WTC11 (cell line): ENCODE measurements around the gene ZNF547. TPM values are rescaled to one million over a fixed set of nuclear protein-coding genes. Genes with fewer than 3 reads are reported as not detected.

Experiments
- ATAC-seq: fragments of 200-7000 bp; cut with Tn5 transposase; 2 replicates; pipeline ENCODE4 v1.10.0; 2021; ENCODE audit warnings: mild to moderate bottlenecking, moderate library complexity
- CTCF ChIA-PET: fragments of 300-600 bp; sonication (Branson Sonifier 250); formaldehyde crosslinking; loops from one replicate; lab custom pipeline; 2021; ENCODE audit warnings: antibody characterized with exemption; lab: Charles Lee
- POLR2A ChIA-PET: fragments of 350-600 bp; sonication (Branson Sonifier 250); formaldehyde crosslinking; loops from one replicate; lab custom pipeline; 2021; ENCODE audit warnings: antibody characterized with exemption; lab: Charles Lee
- DNase-seq: peaks from one replicate; pipeline ENCODE4 v3.0.0; 2021; ENCODE audit warnings: low spot score
- H3K27ac Mint-ChIP-seq: 2 replicates; pipeline ENCODE4 v1.8.0; 2021; ENCODE audit warnings: mixed read lengths
- H3K27me3 Mint-ChIP-seq: 2 replicates; pipeline ENCODE4 v1.8.0; 2021; ENCODE audit warnings: low read depth, mild to moderate bottlenecking, moderate library complexity, mixed read lengths
- H3K36me3 Mint-ChIP-seq: 2 replicates; pipeline ENCODE4 v1.8.0; 2021; ENCODE audit warnings: mixed read lengths
- H3K4me1 Mint-ChIP-seq: 2 replicates; pipeline ENCODE4 v1.8.0; 2022; ENCODE audit warnings: mixed read lengths
- H3K4me3 Mint-ChIP-seq: 2 replicates; pipeline ENCODE4 v1.8.0; 2021; ENCODE audit warnings: mild to moderate bottlenecking, moderate library complexity, mixed read lengths
- H3K9me3 Mint-ChIP-seq: 2 replicates; pipeline ENCODE4 v1.8.0; 2021; ENCODE audit warnings: mixed read lengths
- CREM ChIP-seq: sonication (generic); formaldehyde crosslinking; IDR thresholded peaks from 2 replicates; pipeline ENCODE4 v1.8.1; 2022; ENCODE audit warnings: mild to moderate bottlenecking, missing genetic modification reagents, moderate library complexity
- ETV6 ChIP-seq: sonication (generic); formaldehyde crosslinking; IDR thresholded peaks from 2 replicates; pipeline ENCODE4 v1.8.1; 2022; ENCODE audit warnings: mild to moderate bottlenecking, missing genetic modification reagents
- FOXK1 ChIP-seq: sonication (generic); formaldehyde crosslinking; IDR thresholded peaks from 2 replicates; pipeline ENCODE4 v1.8.0; 2022; ENCODE audit warnings: mild to moderate bottlenecking, moderate library complexity, missing genetic modification reagents
- FOXP1 ChIP-seq: sonication (generic); formaldehyde crosslinking; IDR thresholded peaks from 2 replicates; pipeline ENCODE4 v1.8.0; 2022; ENCODE audit warnings: missing genetic modification reagents, mild to moderate bottlenecking, moderate library complexity, borderline replicate concordance
- GTF2I ChIP-seq: fragments of 250-450 bp; sonication (Bioruptor Pico); conservative IDR thresholded peaks from 2 replicates; pipeline ENCODE4 v1.4.0; 2021; ENCODE audit warnings: mild to moderate bottlenecking
- KAT7 ChIP-seq: sonication (generic); formaldehyde crosslinking; IDR thresholded peaks from 2 replicates; pipeline ENCODE4 v1.8.1; 2023; ENCODE audit warnings: missing genetic modification reagents, mild to moderate bottlenecking, borderline replicate concordance
- NR1H2 ChIP-seq: sonication (generic); formaldehyde crosslinking; IDR thresholded peaks from 2 replicates; pipeline ENCODE4 v1.9.0; 2021; ENCODE audit warnings: mild to moderate bottlenecking, moderate library complexity, missing genetic modification reagents
- NR2C2 ChIP-seq: sonication (generic); formaldehyde crosslinking; IDR thresholded peaks from 2 replicates; pipeline ENCODE4 v1.8.0; 2022; ENCODE audit warnings: mild to moderate bottlenecking, missing genetic modification reagents
- PRRX2 ChIP-seq: fragments of 250-450 bp; sonication (Bioruptor Pico); IDR thresholded peaks from 2 replicates; pipeline ENCODE4 v1.8.0; 2021; ENCODE audit warnings: mild to moderate bottlenecking
- SMAD3 ChIP-seq: sonication (generic); formaldehyde crosslinking; IDR thresholded peaks from 2 replicates; pipeline ENCODE4 v1.8.0; 2022; ENCODE audit warnings: missing genetic modification reagents, mild to moderate bottlenecking, borderline replicate concordance
- SP1 ChIP-seq: sonication (generic); formaldehyde crosslinking; conservative IDR thresholded peaks from 2 replicates; pipeline ENCODE4 v1.8.1; 2022; ENCODE audit warnings: missing genetic modification reagents
- STAT6 ChIP-seq: sonication (generic); formaldehyde crosslinking; conservative IDR thresholded peaks from 2 replicates; pipeline ENCODE4 v1.8.1; 2023; ENCODE audit warnings: mild to moderate bottlenecking, low read depth, missing genetic modification reagents, moderate library complexity
- TP53 ChIP-seq: sonication (generic); formaldehyde crosslinking; IDR thresholded peaks from 2 replicates; pipeline ENCODE4 v1.8.1; 2023; ENCODE audit warnings: mild to moderate bottlenecking, missing genetic modification reagents
- USF2 ChIP-seq: sonication (generic); formaldehyde crosslinking; IDR thresholded peaks from 2 replicates; pipeline ENCODE4 v1.8.1; 2023; ENCODE audit warnings: mild to moderate bottlenecking, missing genetic modification reagents, moderate library complexity
- ZNF138 ChIP-seq: sonication (generic); formaldehyde crosslinking; conservative IDR thresholded peaks from 2 replicates; pipeline ENCODE4 v1.8.1; 2022; ENCODE audit warnings: mild to moderate bottlenecking, moderate library complexity, missing genetic modification reagents
- ZNF263 ChIP-seq: sonication (generic); formaldehyde crosslinking; IDR thresholded peaks from 2 replicates; pipeline ENCODE4 v1.8.1; 2022; ENCODE audit warnings: low read depth, mild to moderate bottlenecking, moderate library complexity, missing genetic modification reagents
- total RNA-seq: library from RNA; stranded (reverse); gene quantifications from 3 replicates; pipeline ENCODE4 v1.2.3, GENCODE V29; 2021
- TF ChIP-seq, protein P1 (sequence below): fragments of 250-450 bp; sonication (Bioruptor Pico); IDR thresholded peaks from 2 replicates; pipeline ENCODE4 v2.1.2; 2022; ENCODE audit warnings: mild to moderate bottlenecking, moderate library complexity
- TF ChIP-seq, protein P2 (sequence below): fragments of 250-450 bp; sonication (Bioruptor Pico); IDR thresholded peaks from 2 replicates; pipeline ENCODE4 v1.9.0; 2021; ENCODE audit warnings: mild to moderate bottlenecking
- TF ChIP-seq, protein P3 (sequence below): sonication (generic); formaldehyde crosslinking; IDR thresholded peaks from 2 replicates; pipeline ENCODE4 v1.8.0; 2022; ENCODE audit warnings: mild to moderate bottlenecking, missing genetic modification reagents
- TF ChIP-seq, protein P4 (sequence below): sonication (generic); formaldehyde crosslinking; IDR thresholded peaks from 2 replicates; pipeline ENCODE4 v1.8.0; 2022; ENCODE audit warnings: mild to moderate bottlenecking, missing genetic modification reagents
- TF ChIP-seq, protein P5 (sequence below): sonication (generic); formaldehyde crosslinking; IDR thresholded peaks from 2 replicates; pipeline ENCODE4 v1.8.0; 2022; ENCODE audit warnings: mild to moderate bottlenecking, missing genetic modification reagents

ZNF547 gene
- total RNA-seq, 1 experiment from 2014 or later, result 2.3 TPM

GRCh38 chr19:57350877-57351805 is 12.2 kb upstream of the ZNF547 start, which contains the start of gene ZNF304 (continued):
- TF ChIP-seq, protein P1, sequence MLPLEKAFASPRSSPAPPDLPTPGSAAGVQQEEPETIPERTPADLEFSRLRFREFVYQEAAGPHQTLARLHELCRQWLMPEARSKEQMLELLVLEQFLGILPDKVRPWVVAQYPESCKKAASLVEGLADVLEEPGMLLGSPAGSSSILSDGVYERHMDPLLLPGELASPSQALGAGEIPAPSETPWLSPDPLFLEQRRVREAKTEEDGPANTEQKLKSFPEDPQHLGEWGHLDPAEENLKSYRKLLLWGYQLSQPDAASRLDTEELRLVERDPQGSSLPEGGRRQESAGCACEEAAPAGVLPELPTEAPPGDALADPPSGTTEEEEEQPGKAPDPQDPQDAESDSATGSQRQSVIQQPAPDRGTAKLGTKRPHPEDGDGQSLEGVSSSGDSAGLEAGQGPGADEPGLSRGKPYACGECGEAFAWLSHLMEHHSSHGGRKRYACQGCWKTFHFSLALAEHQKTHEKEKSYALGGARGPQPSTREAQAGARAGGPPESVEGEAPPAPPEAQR (CRISPR knock-in tag), result no peak
- no peak for TF ChIP-seq NR2C2
- peak; percentile 88 for TF ChIP-seq SP1 (CRISPR knock-in tag)
- TF ChIP-seq, protein P2, sequence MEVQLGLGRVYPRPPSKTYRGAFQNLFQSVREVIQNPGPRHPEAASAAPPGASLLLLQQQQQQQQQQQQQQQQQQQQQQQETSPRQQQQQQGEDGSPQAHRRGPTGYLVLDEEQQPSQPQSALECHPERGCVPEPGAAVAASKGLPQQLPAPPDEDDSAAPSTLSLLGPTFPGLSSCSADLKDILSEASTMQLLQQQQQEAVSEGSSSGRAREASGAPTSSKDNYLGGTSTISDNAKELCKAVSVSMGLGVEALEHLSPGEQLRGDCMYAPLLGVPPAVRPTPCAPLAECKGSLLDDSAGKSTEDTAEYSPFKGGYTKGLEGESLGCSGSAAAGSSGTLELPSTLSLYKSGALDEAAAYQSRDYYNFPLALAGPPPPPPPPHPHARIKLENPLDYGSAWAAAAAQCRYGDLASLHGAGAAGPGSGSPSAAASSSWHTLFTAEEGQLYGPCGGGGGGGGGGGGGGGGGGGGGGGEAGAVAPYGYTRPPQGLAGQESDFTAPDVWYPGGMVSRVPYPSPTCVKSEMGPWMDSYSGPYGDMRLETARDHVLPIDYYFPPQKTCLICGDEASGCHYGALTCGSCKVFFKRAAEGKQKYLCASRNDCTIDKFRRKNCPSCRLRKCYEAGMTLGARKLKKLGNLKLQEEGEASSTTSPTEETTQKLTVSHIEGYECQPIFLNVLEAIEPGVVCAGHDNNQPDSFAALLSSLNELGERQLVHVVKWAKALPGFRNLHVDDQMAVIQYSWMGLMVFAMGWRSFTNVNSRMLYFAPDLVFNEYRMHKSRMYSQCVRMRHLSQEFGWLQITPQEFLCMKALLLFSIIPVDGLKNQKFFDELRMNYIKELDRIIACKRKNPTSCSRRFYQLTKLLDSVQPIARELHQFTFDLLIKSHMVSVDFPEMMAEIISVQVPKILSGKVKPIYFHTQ (CRISPR knock-in tag), result no peak
- peak; percentile 97 for TF ChIP-seq CREM (CRISPR knock-in tag)
- TF ChIP-seq PRRX2, result no peak
- peak; percentile 67 for TF ChIP-seq FOXK1 (CRISPR knock-in tag)
- TF ChIP-seq, protein P3, sequence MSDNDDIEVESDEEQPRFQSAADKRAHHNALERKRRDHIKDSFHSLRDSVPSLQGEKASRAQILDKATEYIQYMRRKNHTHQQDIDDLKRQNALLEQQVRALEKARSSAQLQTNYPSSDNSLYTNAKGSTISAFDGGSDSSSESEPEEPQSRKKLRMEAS (CRISPR knock-in tag), result peak; percentile 58; the same call in 1 of the 2 replicates
- TF ChIP-seq, all 79 proteins: peak for 10

GRCh38 chr19:57351867-57352266 is 11.5 kb upstream of the ZNF547 start:
- ATAC-seq (no peak), DNase-seq (no peak)
- H3K27ac Mint-ChIP-seq, result peak overlapping the region; percentile 93
- CTCF ChIA-PET, result interaction anchor here (0.6 kb wide), 1 partner anchor 32 kb away, joined by 5 read pairs; the partner anchor contains the start of gene ZNF543
- peaks cover 20% of the 10 kb centered on the region for H3K4me1 Mint-ChIP-seq
- H3K27me3 Mint-ChIP-seq, result peaks cover 8% of the 10 kb centered on the region
- H3K36me3 Mint-ChIP-seq, result peaks cover 27% of the 10 kb centered on the region
- no peaks in the 10 kb centered on the region for H3K9me3 Mint-ChIP-seq
- peak overlapping the region; percentile 87 for H3K4me3 Mint-ChIP-seq
- POLR2A ChIA-PET, result no interaction called here
- TF ChIP-seq USF2 (CRISPR knock-in tag) (no peak), NR1H2 (CRISPR knock-in tag) (no peak), FOXP1 (CRISPR knock-in tag) (no peak), FOXK1 (CRISPR knock-in tag) (no peak), ZNF263 (CRISPR knock-in tag) (no peak), ZNF138 (CRISPR knock-in tag) (no peak), STAT6 (no peak), KAT7 (CRISPR knock-in tag) (no peak), ETV6 (no peak), SMAD3 (no peak), GTF2I (CRISPR knock-in tag) (no peak), CREM (CRISPR knock-in tag) (no peak), TP53 (CRISPR knock-in tag) (no peak)
- TF ChIP-seq, protein P4, sequence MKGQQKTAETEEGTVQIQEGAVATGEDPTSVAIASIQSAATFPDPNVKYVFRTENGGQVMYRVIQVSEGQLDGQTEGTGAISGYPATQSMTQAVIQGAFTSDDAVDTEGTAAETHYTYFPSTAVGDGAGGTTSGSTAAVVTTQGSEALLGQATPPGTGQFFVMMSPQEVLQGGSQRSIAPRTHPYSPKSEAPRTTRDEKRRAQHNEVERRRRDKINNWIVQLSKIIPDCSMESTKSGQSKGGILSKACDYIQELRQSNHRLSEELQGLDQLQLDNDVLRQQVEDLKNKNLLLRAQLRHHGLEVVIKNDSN (CRISPR knock-in tag), result no peak
- TF ChIP-seq, protein P2 (CRISPR knock-in tag), result no peak
- TF ChIP-seq, protein P5, sequence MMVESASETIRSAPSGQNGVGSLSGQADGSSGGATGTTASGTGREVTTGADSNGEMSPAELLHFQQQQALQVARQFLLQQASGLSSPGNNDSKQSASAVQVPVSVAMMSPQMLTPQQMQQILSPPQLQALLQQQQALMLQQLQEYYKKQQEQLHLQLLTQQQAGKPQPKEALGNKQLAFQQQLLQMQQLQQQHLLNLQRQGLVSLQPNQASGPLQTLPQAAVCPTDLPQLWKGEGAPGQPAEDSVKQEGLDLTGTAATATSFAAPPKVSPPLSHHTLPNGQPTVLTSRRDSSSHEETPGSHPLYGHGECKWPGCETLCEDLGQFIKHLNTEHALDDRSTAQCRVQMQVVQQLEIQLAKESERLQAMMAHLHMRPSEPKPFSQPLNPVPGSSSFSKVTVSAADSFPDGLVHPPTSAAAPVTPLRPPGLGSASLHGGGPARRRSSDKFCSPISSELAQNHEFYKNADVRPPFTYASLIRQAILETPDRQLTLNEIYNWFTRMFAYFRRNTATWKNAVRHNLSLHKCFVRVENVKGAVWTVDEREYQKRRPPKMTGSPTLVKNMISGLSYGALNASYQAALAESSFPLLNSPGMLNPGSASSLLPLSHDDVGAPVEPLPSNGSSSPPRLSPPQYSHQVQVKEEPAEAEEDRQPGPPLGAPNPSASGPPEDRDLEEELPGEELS (CRISPR knock-in tag), result no peak
